Measurements from ENCODE around the gene HIF3A. TPM values are rescaled to one million over a fixed set of nuclear protein-coding genes. Genes with fewer than 3 reads are reported as not detected.

HIF3A gene
- total RNA-seq, 1 experiment from 2014 or later, result 31.9 TPM

- no peak overlapping the region for H2BK15ac ChIP-seq (ENCODE audit: low read depth, low read length)
- no peak overlapping the region for H2BK120ac ChIP-seq (ENCODE audit: low read depth, low read length, poor library complexity, severe bottlenecking)
- H3K56ac ChIP-seq (ENCODE audit: insufficient read length, low read depth, low read length), result no peak overlapping the region
- no peak overlapping the region for H3K14ac ChIP-seq (ENCODE audit: insufficient read depth, low read length)
- no peak overlapping the region for H2BK5ac ChIP-seq (ENCODE audit: insufficient read length, low read length)
- no peaks in the 10 kb centered on the region for H3K23me2 ChIP-seq (ENCODE audit: insufficient read length, low read depth, low read length, poor library complexity, severe bottlenecking)
- no peak overlapping the region for H2AK5ac ChIP-seq (ENCODE audit: insufficient read length, low read length)
- H3K79me2 ChIP-seq (ENCODE audit: insufficient read depth, low read length), result no peaks in the 10 kb centered on the region; the same call in 1 of the 2 replicates
- Mint-ChIP-seq H3K4me3 (no peak overlapping the region), H3K4me1 (peaks cover 7 to 14% of the 10 kb centered on the region in 2 experiments; a peak in 3 of 4 replicates), H3K36me3 (ENCODE audit: insufficient read depth in 1 of 3, low read depth in 3 of 3) (peaks cover 17 to 46% (median 42%) of the 10 kb centered on the region in 3 experiments; a peak in 6 of 7 replicates), H3K27me3 (ENCODE audit: low read depth) (no peaks in the 10 kb centered on the region), H3K9me3 (no peaks in the 10 kb centered on the region), H3K27ac (peak overlapping the region in 1 of 3 experiments; percentile 18; a peak in 1 of 7 replicates)
- H2AFZ ChIP-seq (ENCODE audit: low read length), result no peak overlapping the region
- WGBS (ENCODE audit: extremely low coverage, insufficient read length, low lambda C conversion rate), result no CpG with 5 or more reads among the region's 2 CpGs
- no peak for DNase-seq
- H3K79me1 ChIP-seq (ENCODE audit: insufficient read depth, low read depth, low read length, poor library complexity, severe bottlenecking), result peaks cover 16% of the 10 kb centered on the region
- H3K4me1 ChIP-seq (ENCODE audit: insufficient read depth, low read length), result no peaks in the 10 kb centered on the region
- no peak overlapping the region for H3K4ac ChIP-seq (ENCODE audit: low read depth, low read length)
- no peaks in the 10 kb centered on the region for H4K20me1 ChIP-seq (ENCODE audit: control insufficient read depth, insufficient read depth, insufficient read length)
- no peak overlapping the region for H3K18ac ChIP-seq (ENCODE audit: insufficient read length, low read depth, low read length)
- H4K5ac ChIP-seq (ENCODE audit: insufficient read length, low read depth, low read length), result no peak overlapping the region
- H3K9me3 ChIP-seq (ENCODE audit: control insufficient read depth, low read depth, low read length), result no peaks in the 10 kb centered on the region
- H2BK12ac ChIP-seq (ENCODE audit: insufficient read length, low read depth, low read length), result no peak overlapping the region
- no peak overlapping the region for H3K23ac ChIP-seq (ENCODE audit: insufficient read length, low read depth, low read length)
- H3T11ph ChIP-seq (ENCODE audit: low read length), result no peak overlapping the region
- H3K27me3 ChIP-seq (ENCODE audit: insufficient read depth, low read length), result no peaks in the 10 kb centered on the region
- no peak overlapping the region for H2BK20ac ChIP-seq (ENCODE audit: low read depth, low read length, poor library complexity, severe bottlenecking)
- no peak overlapping the region for H3K4me2 ChIP-seq (ENCODE audit: insufficient read depth, insufficient read length, low read length)
- H4K8ac ChIP-seq (replicated peaks; ENCODE audit: insufficient read length, low read depth, low read length), result no peak overlapping the region
- H3K9ac ChIP-seq (ENCODE audit: extremely low read depth, insufficient read length, low read length), result no peak overlapping the region
- H3K27ac ChIP-seq (ENCODE audit: insufficient read length, low read depth, low read length), result no peak overlapping the region
- no peak overlapping the region for H4K91ac ChIP-seq (ENCODE audit: insufficient read length, low read depth, low read length)
- TF ChIP-seq, protein P1, sequence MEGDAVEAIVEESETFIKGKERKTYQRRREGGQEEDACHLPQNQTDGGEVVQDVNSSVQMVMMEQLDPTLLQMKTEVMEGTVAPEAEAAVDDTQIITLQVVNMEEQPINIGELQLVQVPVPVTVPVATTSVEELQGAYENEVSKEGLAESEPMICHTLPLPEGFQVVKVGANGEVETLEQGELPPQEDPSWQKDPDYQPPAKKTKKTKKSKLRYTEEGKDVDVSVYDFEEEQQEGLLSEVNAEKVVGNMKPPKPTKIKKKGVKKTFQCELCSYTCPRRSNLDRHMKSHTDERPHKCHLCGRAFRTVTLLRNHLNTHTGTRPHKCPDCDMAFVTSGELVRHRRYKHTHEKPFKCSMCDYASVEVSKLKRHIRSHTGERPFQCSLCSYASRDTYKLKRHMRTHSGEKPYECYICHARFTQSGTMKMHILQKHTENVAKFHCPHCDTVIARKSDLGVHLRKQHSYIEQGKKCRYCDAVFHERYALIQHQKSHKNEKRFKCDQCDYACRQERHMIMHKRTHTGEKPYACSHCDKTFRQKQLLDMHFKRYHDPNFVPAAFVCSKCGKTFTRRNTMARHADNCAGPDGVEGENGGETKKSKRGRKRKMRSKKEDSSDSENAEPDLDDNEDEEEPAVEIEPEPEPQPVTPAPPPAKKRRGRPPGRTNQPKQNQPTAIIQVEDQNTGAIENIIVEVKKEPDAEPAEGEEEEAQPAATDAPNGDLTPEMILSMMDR (conservative IDR thresholded peaks at IDR 0.05), result no peak
These were observed 65.1 kb downstream of the HIF3A start for GRCh38 chr19:46361915-46362314.

All from H9 (cell line).